Heart left ventricle (tissue), 16 donors: ENCODE measurements around the gene PHB1. TPM values are rescaled to one million over a fixed set of nuclear protein-coding genes. Genes with fewer than 3 reads are reported as not detected.

Source experiments
- ATAC-seq, 4 donors: fragments of 200-7000 bp; cut with Tn5 transposase; one replicate each; pipeline ENCODE4 v1.9.1; 2020 to 2022; ENCODE audit warnings: moderate library complexity in 4 of 4, mild to moderate bottlenecking in 3 of 4, moderate number of reproducible peaks in 1 of 4
- DNase-seq, 5 donors: peaks; one replicate each; pipeline ENCODE4 v3.0.0-alpha.2; 2020
- H3K27ac ChIP-seq, 12 donors: fragments of 200-600 bp; sonication (generic) in 4 of 12; one replicate each; pipeline versions ENCODE4 v1.5.0 to v1.8.0; 2016 to 2022; ENCODE audit warnings: mild to moderate bottlenecking in 2 of 12
- H3K27me3 ChIP-seq, 9 donors: fragments of 200-600 bp; sonication (generic) in 2 of 9; one replicate each; pipeline versions ENCODE4 v1.5.1 to v1.8.0; 2016 to 2022; ENCODE audit warnings: mild to moderate bottlenecking in 3 of 9
- H3K36me3 ChIP-seq, 9 donors: fragments of 200-600 bp; sonication (generic) in 2 of 9; one replicate each; pipeline versions ENCODE4 v1.5.0 to v1.8.0; 2018 to 2022; ENCODE audit warnings: mild to moderate bottlenecking in 2 of 9
- H3K4me1 ChIP-seq, 12 donors: fragments of 200-600 bp; sonication (generic) in 4 of 12; one replicate each; pipeline versions ENCODE4 v1.5.0 to v1.8.0; 2016 to 2022; ENCODE audit warnings: mild to moderate bottlenecking in 3 of 12
- H3K4me3 ChIP-seq, 12 donors: fragments of 200-600 bp; sonication (generic) in 4 of 12; one replicate each; pipeline versions ENCODE4 v1.5.0 to v1.8.0; 2017 to 2022; ENCODE audit warnings: mild to moderate bottlenecking in 9 of 12, moderate library complexity in 4 of 12
- H3K9me3 ChIP-seq, 12 donors: fragments of 200-600 bp; sonication (generic) in 4 of 12; one replicate each; pipeline versions ENCODE4 v1.5.0 to v1.8.0; 2016 to 2022; ENCODE audit warnings: mild to moderate bottlenecking in 1 of 12
- CTCF ChIP-seq, 12 donors: fragments of 200-600 bp; sonication (generic) in 4 of 12; IDR thresholded peaks; one replicate each; pipeline versions ENCODE4 v1.5.0 to v1.8.0; 2018 to 2022; ENCODE audit warnings: antibody characterized with exemption in 12 of 12, mild to moderate bottlenecking in 5 of 12
- POLR2A ChIP-seq, 2 donors: fragments of 450-650 bp; IDR thresholded peaks; one replicate each; pipeline ENCODE4 v1.6.1; 2017; ENCODE audit warnings: antibody characterized with exemption in 2 of 2, mild to moderate bottlenecking in 2 of 2, moderate library complexity in 2 of 2
- WGBS, 4 donors: extraction: QIAGEN DNeasy Blood & Tissue Kit in 2 of 4; methylation state at CpG; one replicate each; pipeline versions ENCODE4 v1.1.5 to v1.1.7; 2013 to 2018; 5-methylcytosine and 5-hydroxymethylcytosine counted together
- intact Hi-C, 10 donors: fragments of 100-400 bp; cut with DNase I; formaldehyde crosslinking; loops; one replicate each; pipeline versions ENCODE4 v1.11.1 to v1.14.2; 2022
- polyA plus RNA-seq, 2 donors: library from polyadenylated mRNA; stranded (reverse); fragments of 200-250 nt; gene quantifications; one replicate each; pipeline ENCODE4 v1.2.3, GENCODE V29; 2013
- total RNA-seq, 9 donors: library from RNA; depleted of rRNA in 2 of 9; stranded (reverse); fragments of >200 nt in 2 of 9; fragmentation: NEBNext Ultra II Directional in 3 of 9; extraction: Animal tissue kit (Norgen Biotek cat#: 25700) in 3 of 9; gene quantifications; one replicate each; pipeline versions ENCODE4 v1.1.0 to v1.2.4, GENCODE V29; 2016 to 2023
- donor health status: ischemic (EF 13 %, LVEDD 7.1; RV severe dilation, severe dysfunction).
- donor health status: healthy with polysubstance abuse.
- donor health status: DM: no; HTN: yes; CAD: no.
- donor health status: DM: no; HTN: no; CAD: no.
- donor health status: ischemic (EF 25% LVEDD 6.9; RV normal size, moderate dysfunction).
- donor health status: ischemic (EF 25% LVEDD 5.7; RV mildly dilated, moderate dysfunction).
- donor health status: healthy.
- donor health status: DM: yes; HTN: yes; CAD: no.
- donor health status: ischemic (EF 35%, LVEDD 5.7; RV mildly dilated, moderate dysfunction).
- donor health status: nonischemic (EF 11% LVEDD 7.7; RV severe dilation, severe dysfunction).
- donor health status: DM: yes; HTN: yes; CAD: no.
- donor health status: PGD.
- donor health status: ischemic (EF 29% LVEDD 5.4; RV normal size, mild dysfunction).
- donor health status: nonischemic (EF 23%, LVEDD 6.1; RV moderate dilation, normal function).

The PHB1 gene
- total and polyA plus RNA-seq, 11 donors: 125 to 328 (median 211) TPM

DNA sequence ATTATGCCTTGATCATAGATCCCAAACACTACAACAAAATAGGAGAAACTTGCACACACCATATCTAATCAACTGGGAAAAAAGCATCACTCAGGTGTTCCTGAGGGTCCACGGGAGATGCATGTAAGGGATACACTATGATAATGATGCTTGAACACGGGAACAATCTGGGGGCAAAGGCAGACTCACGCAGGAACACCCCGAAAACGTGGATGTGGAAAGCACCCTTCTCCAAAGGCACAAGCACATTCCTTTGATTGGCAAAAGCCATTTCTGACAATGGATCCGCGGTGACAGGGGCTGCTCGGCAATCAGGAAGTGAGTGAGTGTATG lies 53.9 kb downstream of the PHB1 start:
- peak overlapping the region in 6 of 12 donors; percentile 83 to 95 (median 90) for H3K27ac ChIP-seq

GRCh38 chr17:49359990-49360795 lies 54.5 kb downstream of the PHB1 start:
- H3K27ac ChIP-seq: peak overlapping the region in 3 of 12 donors; percentile 90 to 95 (median 94)

More for the DNA sequence above, 53.9 kb downstream of the PHB1 start:
- Histone ChIP-seq H3K36me3 (no peaks in the 10 kb centered on the region), H3K4me3 (peak overlapping the region in 11 of 12 donors; percentile 77 to 98 (median 92)), H3K9me3 (no peaks in the 10 kb centered on the region), H3K27me3 (no peaks in the 10 kb centered on the region), H3K4me1 (peaks cover 5 to 57% (median 26%) of the 10 kb centered on the region in 12 donors)
- no peak for TF ChIP-seq CTCF (IDR thresholded peaks at IDR 0.05)
- no peak for TF ChIP-seq POLR2A (IDR thresholded peaks at IDR 0.05)
- intact Hi-C loops: loop anchor here in 3 of 10 donors (5.0 kb wide), 2 partner anchors 33 to 43 kb away; no protein-coding TSS in a partner anchor
- no peak for DNase-seq
- 4 to 9% (median 6%) methylated on average over 8 of the region's 8 CpGs for WGBS, 4 donors
- ATAC-seq: no peak

DNA sequence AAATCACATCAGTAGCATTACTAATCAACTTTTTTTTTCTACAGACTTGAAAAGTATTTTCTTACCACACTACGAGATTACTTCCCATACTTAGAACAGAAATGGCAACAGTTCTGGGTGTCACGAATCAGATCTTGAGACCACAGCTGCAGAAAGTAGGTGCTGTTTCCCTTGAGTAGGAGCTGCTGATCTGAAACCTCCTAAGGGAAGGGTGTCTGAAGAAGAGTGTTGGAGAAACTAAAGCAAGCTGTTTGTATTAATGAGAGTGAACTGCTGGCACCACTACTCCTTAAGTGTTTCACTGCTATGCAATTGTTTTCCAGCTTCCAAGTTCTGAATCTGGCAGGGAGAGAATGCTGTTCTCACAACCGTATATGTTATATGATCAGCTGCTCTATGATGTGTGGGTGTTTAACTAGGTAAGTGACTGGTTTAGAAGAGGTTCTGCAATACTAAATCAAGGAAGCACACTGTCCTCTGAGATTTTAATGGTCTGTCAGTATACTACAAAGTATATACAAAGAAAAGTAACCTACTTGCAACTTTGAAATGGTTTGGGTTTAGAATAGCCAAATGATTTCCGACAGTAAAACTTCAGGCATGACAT lies 55.9 kb downstream of the PHB1 start:
- intact Hi-C loops: no loop called here
- 53 to 63% (median 57%) methylated on average over 4 of the region's 4 CpGs for WGBS, 4 donors
- no peaks in the 10 kb centered on the region for H3K27me3 ChIP-seq
- no peak overlapping the region for H3K4me3 ChIP-seq
- no peaks in the 10 kb centered on the region for H3K9me3 ChIP-seq
- ATAC-seq (no peak), DNase-seq (no peak)
- no peaks in the 10 kb centered on the region for H3K36me3 ChIP-seq
- TF ChIP-seq CTCF (IDR thresholded peaks at IDR 0.05) (no peak), POLR2A (IDR thresholded peaks at IDR 0.05) (no peak)
- peaks cover 5 to 52% (median 26%) of the 10 kb centered on the region in 12 donors for H3K4me1 ChIP-seq
- H3K27ac ChIP-seq: peak overlapping the region in 2 of 12 donors; percentile 5 to 50

More at GRCh38 chr17:49359990-49360795, 54.5 kb downstream of the PHB1 start:
- Histone ChIP-seq H3K27me3 (no peaks in the 10 kb centered on the region), H3K4me3 (peak overlapping the region in 9 of 12 donors; percentile 85 to 98 (median 93)), H3K4me1 (peaks cover 5 to 51% (median 26%) of the 10 kb centered on the region in 12 donors), H3K9me3 (no peaks in the 10 kb centered on the region), H3K36me3 (no peaks in the 10 kb centered on the region)
- WGBS, 4 donors: 35 to 40% (median 36%) methylated on average over 8 of the region's 8 CpGs
- no peak for DNase-seq
- ATAC-seq: no peak
- intact Hi-C loops: loop anchor here in 3 of 10 donors (5.0 kb wide), 2 partner anchors 33 to 43 kb away; no protein-coding TSS in a partner anchor
- TF ChIP-seq CTCF (IDR thresholded peaks at IDR 0.05) (no peak), POLR2A (IDR thresholded peaks at IDR 0.05) (no peak)

DNA sequence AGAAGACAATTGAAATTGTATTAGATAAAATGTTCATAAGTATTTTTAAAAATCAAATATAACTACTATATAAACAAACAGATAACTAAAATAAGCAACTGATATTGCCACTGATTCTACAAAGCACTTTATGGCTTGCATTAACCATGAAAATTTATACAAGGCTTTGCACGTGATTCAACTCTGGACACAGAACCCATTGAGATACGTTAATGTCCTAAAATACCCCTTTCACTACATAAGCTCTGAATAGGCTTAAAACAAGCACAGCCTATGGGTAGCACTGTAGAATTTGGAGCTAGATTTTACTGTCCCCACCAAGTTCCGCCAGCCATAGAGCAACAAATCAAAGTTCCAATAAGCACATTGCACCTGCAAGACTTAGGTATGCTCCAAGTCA lies 57.2 kb downstream of the PHB1 start:
- Histone ChIP-seq H3K27ac (no peak overlapping the region), H3K27me3 (no peaks in the 10 kb centered on the region), H3K4me3 (no peak overlapping the region), H3K9me3 (no peaks in the 10 kb centered on the region), H3K4me1 (peaks cover 5 to 55% (median 26%) of the 10 kb centered on the region in 12 donors), H3K36me3 (no peaks in the 10 kb centered on the region)
- TF ChIP-seq CTCF (IDR thresholded peaks at IDR 0.05) (no peak), POLR2A (IDR thresholded peaks at IDR 0.05) (no peak)
- intact Hi-C loops: no loop called here
- DNase-seq: no peak
- WGBS, 4 donors: 74 to 84% (median 80%) methylated on average over 3 of the region's 3 CpGs
- no peak for ATAC-seq
